Measurements from ENCODE around the gene TEN1.

GRCh38 chr17:75983501-75984181 lies 4.6 kb downstream of the TEN1 start:
- TF ChIP-seq, protein P1, sequence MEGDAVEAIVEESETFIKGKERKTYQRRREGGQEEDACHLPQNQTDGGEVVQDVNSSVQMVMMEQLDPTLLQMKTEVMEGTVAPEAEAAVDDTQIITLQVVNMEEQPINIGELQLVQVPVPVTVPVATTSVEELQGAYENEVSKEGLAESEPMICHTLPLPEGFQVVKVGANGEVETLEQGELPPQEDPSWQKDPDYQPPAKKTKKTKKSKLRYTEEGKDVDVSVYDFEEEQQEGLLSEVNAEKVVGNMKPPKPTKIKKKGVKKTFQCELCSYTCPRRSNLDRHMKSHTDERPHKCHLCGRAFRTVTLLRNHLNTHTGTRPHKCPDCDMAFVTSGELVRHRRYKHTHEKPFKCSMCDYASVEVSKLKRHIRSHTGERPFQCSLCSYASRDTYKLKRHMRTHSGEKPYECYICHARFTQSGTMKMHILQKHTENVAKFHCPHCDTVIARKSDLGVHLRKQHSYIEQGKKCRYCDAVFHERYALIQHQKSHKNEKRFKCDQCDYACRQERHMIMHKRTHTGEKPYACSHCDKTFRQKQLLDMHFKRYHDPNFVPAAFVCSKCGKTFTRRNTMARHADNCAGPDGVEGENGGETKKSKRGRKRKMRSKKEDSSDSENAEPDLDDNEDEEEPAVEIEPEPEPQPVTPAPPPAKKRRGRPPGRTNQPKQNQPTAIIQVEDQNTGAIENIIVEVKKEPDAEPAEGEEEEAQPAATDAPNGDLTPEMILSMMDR (IDR thresholded peaks at IDR 0.05 in 8 of 11, conservative IDR thresholded peaks at IDR 0.05 in 3 of 11) = no peak
- TF ChIP-seq POLR2A (IDR thresholded peaks at IDR 0.05) (no peak), POLR2AphosphoS5 (IDR thresholded peaks at IDR 0.05) (no peak)
